Glutamatergic neuron (in vitro differentiated cells): ENCODE data around the gene HSP90AA1. TPM values are rescaled to one million over a fixed set of nuclear protein-coding genes. Genes with fewer than 3 reads are reported as not detected.
"Not testable (repeated sequence)": the region's sequence is repeated elsewhere in the genome, so short reads cannot be mapped to it uniquely, and the experiment has no call there.

Source experiments
- DNase-seq: peaks from one replicate; pipeline ENCODE4 v3.0.0; 2022
- H3K27ac Mint-ChIP-seq: one replicate; pipeline ENCODE4 v1.8.0; 2020; ENCODE audit warnings: mild to moderate bottlenecking, mixed read lengths, inconsistent platforms; ENCODE audit not compliant: unreplicated experiment
- H3K27me3 Mint-ChIP-seq: one replicate; pipeline ENCODE4 v1.8.0; 2020; ENCODE audit warnings: mild to moderate bottlenecking, moderate library complexity, mixed read lengths, inconsistent platforms; ENCODE audit not compliant: unreplicated experiment
- H3K36me3 Mint-ChIP-seq: one replicate; pipeline ENCODE4 v1.8.0; 2020; ENCODE audit warnings: mild to moderate bottlenecking, mixed read lengths, inconsistent platforms; ENCODE audit not compliant: unreplicated experiment
- H3K4me1 Mint-ChIP-seq: one replicate; pipeline ENCODE4 v1.8.0; 2020; ENCODE audit warnings: mild to moderate bottlenecking, low read depth, mixed read lengths, inconsistent platforms; ENCODE audit not compliant: unreplicated experiment
- H3K4me3 Mint-ChIP-seq: one replicate; pipeline ENCODE4 v1.8.0; 2020; ENCODE audit warnings: mild to moderate bottlenecking, mixed read lengths, inconsistent platforms; ENCODE audit not compliant: unreplicated experiment
- H3K9me3 Mint-ChIP-seq: one replicate; pipeline ENCODE4 v1.8.0; 2020; ENCODE audit warnings: mild to moderate bottlenecking, moderate library complexity, mixed read lengths, inconsistent platforms; ENCODE audit not compliant: unreplicated experiment
- total RNA-seq: library from RNA; stranded (reverse); fragmentation: NEBNext Ultra II Directional; extraction: Animal tissue kit (Norgen Biotek cat#: 25700); gene quantifications from one replicate; pipeline ENCODE4 v1.2.1, GENCODE V29; 2021; ENCODE audit not compliant: unreplicated experiment
- TF ChIP-seq, protein P1 (sequence below): fragments of 200-600 bp; sonication (generic); IDR thresholded peaks from one replicate; pipeline ENCODE4 v1.5.0; 2021; ENCODE audit not compliant: partially characterized antibody, unreplicated experiment

Gene HSP90AA1
- total RNA-seq, 1 donor from 2014 or later: 610 TPM

DNA sequence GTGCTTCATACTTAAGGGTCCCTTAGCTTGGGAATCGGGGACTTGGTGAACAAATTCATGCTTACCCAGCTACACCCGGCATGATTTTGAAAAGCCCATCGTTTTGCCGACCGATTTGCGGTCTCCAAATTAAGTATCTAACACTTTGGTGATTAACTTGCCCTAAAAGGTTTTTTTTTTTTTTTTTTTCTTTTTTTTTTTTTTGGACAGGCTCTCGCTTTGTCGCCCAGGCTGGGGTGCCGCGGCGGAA, 843 bp upstream of the HSP90AA1 start:
- TF ChIP-seq, protein P1, sequence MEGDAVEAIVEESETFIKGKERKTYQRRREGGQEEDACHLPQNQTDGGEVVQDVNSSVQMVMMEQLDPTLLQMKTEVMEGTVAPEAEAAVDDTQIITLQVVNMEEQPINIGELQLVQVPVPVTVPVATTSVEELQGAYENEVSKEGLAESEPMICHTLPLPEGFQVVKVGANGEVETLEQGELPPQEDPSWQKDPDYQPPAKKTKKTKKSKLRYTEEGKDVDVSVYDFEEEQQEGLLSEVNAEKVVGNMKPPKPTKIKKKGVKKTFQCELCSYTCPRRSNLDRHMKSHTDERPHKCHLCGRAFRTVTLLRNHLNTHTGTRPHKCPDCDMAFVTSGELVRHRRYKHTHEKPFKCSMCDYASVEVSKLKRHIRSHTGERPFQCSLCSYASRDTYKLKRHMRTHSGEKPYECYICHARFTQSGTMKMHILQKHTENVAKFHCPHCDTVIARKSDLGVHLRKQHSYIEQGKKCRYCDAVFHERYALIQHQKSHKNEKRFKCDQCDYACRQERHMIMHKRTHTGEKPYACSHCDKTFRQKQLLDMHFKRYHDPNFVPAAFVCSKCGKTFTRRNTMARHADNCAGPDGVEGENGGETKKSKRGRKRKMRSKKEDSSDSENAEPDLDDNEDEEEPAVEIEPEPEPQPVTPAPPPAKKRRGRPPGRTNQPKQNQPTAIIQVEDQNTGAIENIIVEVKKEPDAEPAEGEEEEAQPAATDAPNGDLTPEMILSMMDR: no peak
- DNase-seq: no peak
- H3K4me1 Mint-ChIP-seq: peaks cover 21% of the 10 kb centered on the region
- peaks cover 4% of the 10 kb centered on the region for H3K36me3 Mint-ChIP-seq
- H3K27me3 Mint-ChIP-seq: peaks cover 19% of the 10 kb centered on the region
- H3K4me3 Mint-ChIP-seq: peak overlapping the region; percentile 85
- H3K27ac Mint-ChIP-seq: peak overlapping the region; percentile 22
- peaks cover 12% of the 10 kb centered on the region for H3K9me3 Mint-ChIP-seq

DNA sequence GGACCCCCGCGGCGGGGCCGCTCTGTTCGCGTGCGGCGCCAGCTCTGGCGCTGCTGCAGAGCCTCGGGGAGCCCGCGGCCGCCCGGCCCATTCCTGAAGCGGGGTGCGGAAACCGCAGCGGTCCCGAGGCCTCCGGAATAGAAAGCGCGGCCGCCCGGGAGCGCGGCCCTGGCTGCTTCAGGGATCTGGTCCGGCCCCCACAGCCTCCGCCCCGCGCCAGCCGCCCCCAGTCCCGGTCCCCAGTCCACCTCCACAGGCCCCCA, 204 bp downstream of the HSP90AA1 start:
- Mint-ChIP-seq H3K4me3 (peak overlapping the region; percentile 67), H3K27ac (peak overlapping the region; percentile 59), H3K36me3 (peaks cover 4% of the 10 kb centered on the region), H3K27me3 (peaks cover 19% of the 10 kb centered on the region), H3K4me1 (peaks cover 21% of the 10 kb centered on the region), H3K9me3 (peaks cover 12% of the 10 kb centered on the region)
- DNase-seq: no peak
- TF ChIP-seq, protein P1: no peak

DNA sequence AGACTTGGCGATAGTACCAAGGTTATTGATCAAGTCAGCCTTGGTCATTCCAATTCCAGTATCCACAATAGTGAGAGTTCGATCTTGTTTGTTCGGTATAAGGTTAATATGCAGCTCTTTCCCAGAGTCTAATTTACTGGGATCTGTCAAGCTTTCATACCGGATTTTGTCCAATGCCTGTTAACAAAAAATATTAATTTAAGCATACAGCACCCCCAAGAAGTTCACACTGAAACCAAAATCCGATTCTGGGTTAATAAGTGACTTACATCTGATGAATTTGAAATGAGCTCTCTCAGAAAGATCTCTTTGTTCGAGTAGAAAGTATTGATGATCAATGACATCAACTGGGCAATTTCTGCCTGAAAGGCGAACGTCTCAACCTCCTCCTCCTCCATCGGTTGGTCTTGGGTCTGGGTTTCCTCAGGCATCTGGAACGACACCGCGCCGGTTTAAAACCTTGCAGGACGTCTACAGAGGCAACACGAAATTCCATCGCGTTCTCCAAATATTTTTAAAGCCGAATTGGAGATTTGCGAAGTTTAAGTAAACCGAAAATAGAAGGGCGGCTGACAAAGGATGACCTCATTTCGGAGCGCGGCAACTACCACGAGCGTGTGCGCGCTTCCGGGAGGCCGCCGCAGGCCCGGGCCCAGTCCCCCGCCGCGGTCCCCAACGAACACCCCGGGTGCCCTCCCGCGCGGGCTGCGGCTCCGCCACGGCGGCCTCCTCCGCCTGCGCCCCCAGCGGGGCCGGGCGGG, 716 bp downstream of the HSP90AA1 start:
- H3K4me3 Mint-ChIP-seq: peak overlapping the region; percentile 98
- H3K9me3 Mint-ChIP-seq: peaks cover 12% of the 10 kb centered on the region
- H3K27ac Mint-ChIP-seq: peak overlapping the region; percentile 97
- TF ChIP-seq, protein P1: no peak
- DNase-seq: peak; percentile 40
- H3K36me3 Mint-ChIP-seq: peaks cover 4% of the 10 kb centered on the region
- H3K27me3 Mint-ChIP-seq: peaks cover 19% of the 10 kb centered on the region
- peaks cover 21% of the 10 kb centered on the region for H3K4me1 Mint-ChIP-seq

DNA sequence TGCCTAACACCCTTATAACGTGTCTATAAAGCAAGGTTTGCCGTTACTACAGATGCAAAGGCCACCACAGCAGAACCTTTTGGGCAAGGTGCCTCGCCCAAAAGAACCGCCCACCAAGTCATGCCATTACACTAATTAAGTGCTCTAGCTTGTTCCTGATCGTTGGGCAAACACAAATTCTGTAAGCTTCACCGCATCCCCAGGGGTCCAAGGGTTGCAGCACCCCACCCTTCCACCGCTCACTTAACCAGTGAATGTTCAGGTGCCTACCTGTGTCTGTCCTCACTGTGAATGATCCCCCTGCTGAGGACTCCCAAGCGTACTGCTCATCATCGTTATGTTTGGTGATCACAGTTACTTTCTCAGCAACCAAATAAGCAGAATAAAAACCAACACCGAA, 1.4 kb downstream of the HSP90AA1 start:
- Mint-ChIP-seq H3K4me1 (peaks cover 21% of the 10 kb centered on the region), H3K4me3 (peak overlapping the region; percentile 98), H3K27ac (peak overlapping the region; percentile 97), H3K9me3 (peaks cover 12% of the 10 kb centered on the region), H3K27me3 (peaks cover 17% of the 10 kb centered on the region), H3K36me3 (peaks cover 4% of the 10 kb centered on the region)
- TF ChIP-seq, protein P1: no peak
- no peak for DNase-seq

DNA sequence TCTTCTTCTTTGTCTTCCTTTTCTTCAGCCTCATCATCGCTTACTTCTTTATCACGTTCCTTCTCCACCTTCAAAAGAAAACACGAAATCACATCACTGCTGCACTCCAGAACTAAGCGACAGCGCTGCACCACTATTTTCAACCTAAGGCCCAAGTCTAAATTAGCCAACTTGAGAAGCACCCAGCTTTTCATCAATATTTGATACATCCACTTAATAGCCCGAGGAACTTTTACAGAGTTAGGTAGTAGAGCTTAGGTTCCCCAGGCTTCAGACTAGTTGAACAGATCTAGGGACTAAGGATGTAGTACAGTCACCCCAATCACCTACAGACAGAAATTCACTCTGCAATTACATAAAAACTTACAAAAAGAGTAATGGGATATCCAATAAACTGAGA, 1.9 kb downstream of the HSP90AA1 start:
- Mint-ChIP-seq H3K4me1 (peaks cover 21% of the 10 kb centered on the region), H3K36me3 (peaks cover 4% of the 10 kb centered on the region), H3K27ac (peak overlapping the region; percentile 7), H3K9me3 (peaks cover 8% of the 10 kb centered on the region), H3K4me3 (peak overlapping the region; percentile 98), H3K27me3 (peaks cover 13% of the 10 kb centered on the region)
- TF ChIP-seq, protein P1: no peak
- DNase-seq: no peak

DNA sequence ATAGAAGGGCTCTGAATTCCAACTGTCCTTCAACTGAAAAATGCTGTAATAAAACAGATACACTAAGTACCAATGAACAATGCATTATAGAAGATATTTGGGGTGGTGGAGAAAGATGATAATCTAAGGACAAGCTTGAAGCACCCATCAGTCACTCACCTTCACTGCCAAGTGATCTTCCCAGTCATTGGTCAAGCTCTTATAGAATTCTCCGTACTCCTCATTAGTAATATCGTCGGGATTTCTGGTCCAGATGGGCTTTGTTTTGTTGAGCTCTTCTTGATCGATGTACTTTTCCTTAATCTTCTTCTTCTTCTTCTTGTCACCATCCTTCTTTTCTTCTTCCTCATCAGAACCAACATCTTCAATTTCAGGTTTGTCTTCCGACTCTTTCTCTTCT, 2.3 kb downstream of the HSP90AA1 start:
- not testable (repeated sequence) for DNase-seq, H3K36me3 Mint-ChIP-seq, H3K9me3 Mint-ChIP-seq
- Mint-ChIP-seq H3K27me3 (peaks cover 13% of the 10 kb centered on the region), H3K4me1 (peaks cover 21% of the 10 kb centered on the region), H3K4me3 (peak overlapping the region; percentile 98), H3K27ac (peak overlapping the region; percentile 7)
